ENCODE results near the gene ZNF212. TPM values are rescaled to one million over a fixed set of nuclear protein-coding genes. Genes with fewer than 3 reads are reported as not detected.

Gene ZNF212
- total and polyA plus RNA-seq, 9 of the 15 experiments (the other 6 are each of a cell fraction or from before 2014, with no cell fraction given) = 1.8 to 21.4 (median 7.2) TPM

DNA sequence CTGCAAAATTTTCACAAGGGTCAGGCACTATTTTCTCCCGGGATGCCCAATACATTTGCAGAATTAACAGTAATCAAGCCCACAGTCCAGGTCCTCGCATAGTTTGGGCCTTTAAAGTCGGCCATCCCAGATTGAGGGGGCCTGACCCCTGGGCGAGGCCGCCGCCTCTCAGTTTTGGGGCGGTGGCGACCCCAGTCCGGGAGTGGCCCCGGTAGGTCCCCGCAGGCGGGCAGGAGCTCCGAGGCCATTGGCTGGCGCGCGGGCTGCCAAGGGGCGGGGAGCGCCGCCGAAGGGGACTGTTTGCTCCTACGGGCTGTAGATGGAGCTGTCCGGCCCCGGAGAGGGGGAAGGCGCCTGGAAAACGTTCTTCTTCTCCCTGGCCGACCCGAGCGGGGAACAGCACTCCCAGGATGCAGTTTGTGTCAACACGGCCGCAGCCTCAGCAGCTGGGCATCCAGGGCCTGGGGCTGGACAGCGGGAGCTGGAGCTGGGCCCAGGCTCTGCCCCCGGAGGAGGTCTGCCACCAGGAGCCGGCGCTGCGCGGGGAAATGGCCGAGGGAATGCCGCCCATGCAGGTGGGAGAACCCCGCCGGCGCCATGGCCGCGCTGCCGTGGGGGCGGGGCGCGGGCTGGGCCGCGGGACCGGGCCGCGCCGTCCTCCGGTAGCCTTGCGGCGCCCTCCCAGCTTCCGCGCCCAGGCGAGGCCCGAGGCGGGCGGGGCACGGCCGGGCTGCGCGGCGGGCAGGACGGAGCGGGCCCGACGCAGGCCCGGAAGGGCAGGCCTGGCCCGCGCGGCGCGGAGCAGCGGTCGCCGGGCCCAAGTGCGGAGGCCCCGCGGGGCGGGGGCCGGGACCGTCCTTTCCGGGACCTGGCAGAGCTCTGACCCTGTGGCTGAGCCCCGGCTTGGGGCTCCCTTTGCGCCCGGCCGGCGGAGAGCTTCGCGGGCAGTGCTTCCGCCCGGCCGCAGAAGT is 44.0 kb upstream of the ZNF212 start, which contains the start of gene ZNF282:
Gene ZNF282, plus strand, starts transcription at position 367 of the 971 bp plus-strand sequence. Its CDS starts 44 bp downstream, at position 411.
- H3K4me1 ChIP-seq (replicated peaks in 1 of 2; ENCODE audit: control insufficient read depth in 2 of 2, insufficient read depth in 2 of 2, low read length in 2 of 2) = peaks cover 14 to 31% of the 10 kb centered on the region in 2 experiments; a peak in 4 of 5 replicates
- no peaks in the 10 kb centered on the region for H3K9me1 ChIP-seq (ENCODE audit: control insufficient read depth, insufficient read depth, low read length)
- H3K9me3 ChIP-seq (replicated peaks; ENCODE audit: control insufficient read depth, insufficient read depth, low read depth, low read length) = no peaks in the 10 kb centered on the region
- DNase-seq (ENCODE audit: extremely low read depth in 1 of 4, low spot score in 3 of 4) (peak; percentile 95 to 98 (median 98)), ATAC-seq (peak; percentile 97), FAIRE-seq (peak; percentile 86)
- POLR2A ChIA-PET = interaction anchor here (0.5 to 2.7 kb wide), 19 partner anchors 9 to 1585 kb away, joined by 3 to 18 read pairs (median 4); partner anchors contain the start of gene ZNF398
- H3K27me3 ChIP-seq (ENCODE audit: control insufficient read depth in 2 of 2, insufficient read depth in 2 of 2, low read length in 2 of 2) = no peaks in the 10 kb centered on the region
- peak within 1 kb of the TSS; percentile 99 for H3K4me3 ChIP-seq
- in situ Hi-C loops (cut with MboI) (no loop called here), intact Hi-C loops (cut with micrococcal nuclease) (loop anchor here (5.0 kb wide), 4 partner anchors 68 to 302 kb away; partner anchors contain the start of genes ZNF425, ZNF746 and ZNF786)
- H3K27ac ChIP-seq (ENCODE audit: extremely low read depth, low read depth, low read length) = peak within 1 kb of the TSS; percentile 88
- H3K36me3 ChIP-seq (ENCODE audit: control insufficient read depth, insufficient read depth, low read length) = peaks cover 35% of the 10 kb centered on the region
- CTCF ChIA-PET (ENCODE audit: low intra/inter-chr PET ratio) = interaction anchor here (0.6 to 1.2 kb wide), 2 partner anchors 18 to 546 kb away, joined by 3 to 4 read pairs; no protein-coding TSS in a partner anchor
- peak within 1 kb of the TSS; percentile 89 to 99 for H3K9ac ChIP-seq (ENCODE audit: insufficient read depth in 1 of 2, low read depth in 2 of 2, low read length in 2 of 2)
- peak within 1 kb of the TSS; percentile 93 for H3K4me2 ChIP-seq (ENCODE audit: insufficient read depth, low read length)
- H2AFZ ChIP-seq (ENCODE audit: low read depth, low read length) = peak within 1 kb of the TSS; percentile 97
- peaks cover 47% of the 10 kb centered on the region for H3K79me2 ChIP-seq (ENCODE audit: control insufficient read depth, insufficient read depth, low read length)
- H4K20me1 ChIP-seq (replicated peaks; ENCODE audit: control insufficient read depth, insufficient read depth, low read length) = peaks cover 6% of the 10 kb centered on the region; the same call in 1 of the 2 replicates
- 2% methylated on average over 94 of the region's 97 CpGs for WGBS (ENCODE audit: insufficient coverage, low coverage, missing lambda C conversion rate)
- BruUV-seq (replicated peaks) = no TSS peak
- TF ChIP-seq MYNN (IDR thresholded peaks at IDR 0.05) (peak; percentile 82), MYNN (CRISPR knock-in tag; IDR thresholded peaks at IDR 0.05) (no peak), HDAC2 (IDR thresholded peaks at IDR 0.05) (peak; percentile 71; the same call in 1 of the 2 replicates), ZNF146 (CRISPR knock-in tag; IDR thresholded peaks at IDR 0.05; ENCODE audit: unreplicated experiment) (no peak), ZNF695 (CRISPR knock-in tag; IDR thresholded peaks at IDR 0.05) (no peak), MYBL2 (IDR thresholded peaks at IDR 0.05; ENCODE audit: low read depth) (no peak), MYBL2 (CRISPR knock-in tag; IDR thresholded peaks at IDR 0.05; ENCODE audit: borderline replicate concordance) (no peak), CREB3L1 (IDR thresholded peaks at IDR 0.05; ENCODE audit: borderline replicate concordance, low read depth) (peak; percentile 65; the same call in 1 of the 2 replicates), ZNF76 (CRISPR knock-in tag; IDR thresholded peaks at IDR 0.05; ENCODE audit: borderline replicate concordance) (no peak), POLR3A (IDR thresholded peaks at IDR 0.05; ENCODE audit: borderline replicate concordance, extremely low read depth, insufficient read depth, insufficient read length) (no peak), RBM25 (IDR thresholded peaks at IDR 0.05; ENCODE audit: low read depth, low read length, severe bottlenecking) (no peak), SRSF1 (IDR thresholded peaks at IDR 0.05; ENCODE audit: low read depth, low read length) (peak; percentile 37; the same call in 1 of the 2 replicates), SAP30 (IDR thresholded peaks at IDR 0.05; ENCODE audit: borderline replicate concordance, insufficient read depth, low read depth, low read length, poor library complexity, severe bottlenecking) (peak; percentile 95), HCFC1 (IDR thresholded peaks at IDR 0.05; ENCODE audit: low read depth, low read length) (peak; percentile 71), RNF2 (IDR thresholded peaks at IDR 0.05) (peak; percentile 75; the same call in 1 of the 2 replicates)
- TF ChIP-seq, protein P1, sequence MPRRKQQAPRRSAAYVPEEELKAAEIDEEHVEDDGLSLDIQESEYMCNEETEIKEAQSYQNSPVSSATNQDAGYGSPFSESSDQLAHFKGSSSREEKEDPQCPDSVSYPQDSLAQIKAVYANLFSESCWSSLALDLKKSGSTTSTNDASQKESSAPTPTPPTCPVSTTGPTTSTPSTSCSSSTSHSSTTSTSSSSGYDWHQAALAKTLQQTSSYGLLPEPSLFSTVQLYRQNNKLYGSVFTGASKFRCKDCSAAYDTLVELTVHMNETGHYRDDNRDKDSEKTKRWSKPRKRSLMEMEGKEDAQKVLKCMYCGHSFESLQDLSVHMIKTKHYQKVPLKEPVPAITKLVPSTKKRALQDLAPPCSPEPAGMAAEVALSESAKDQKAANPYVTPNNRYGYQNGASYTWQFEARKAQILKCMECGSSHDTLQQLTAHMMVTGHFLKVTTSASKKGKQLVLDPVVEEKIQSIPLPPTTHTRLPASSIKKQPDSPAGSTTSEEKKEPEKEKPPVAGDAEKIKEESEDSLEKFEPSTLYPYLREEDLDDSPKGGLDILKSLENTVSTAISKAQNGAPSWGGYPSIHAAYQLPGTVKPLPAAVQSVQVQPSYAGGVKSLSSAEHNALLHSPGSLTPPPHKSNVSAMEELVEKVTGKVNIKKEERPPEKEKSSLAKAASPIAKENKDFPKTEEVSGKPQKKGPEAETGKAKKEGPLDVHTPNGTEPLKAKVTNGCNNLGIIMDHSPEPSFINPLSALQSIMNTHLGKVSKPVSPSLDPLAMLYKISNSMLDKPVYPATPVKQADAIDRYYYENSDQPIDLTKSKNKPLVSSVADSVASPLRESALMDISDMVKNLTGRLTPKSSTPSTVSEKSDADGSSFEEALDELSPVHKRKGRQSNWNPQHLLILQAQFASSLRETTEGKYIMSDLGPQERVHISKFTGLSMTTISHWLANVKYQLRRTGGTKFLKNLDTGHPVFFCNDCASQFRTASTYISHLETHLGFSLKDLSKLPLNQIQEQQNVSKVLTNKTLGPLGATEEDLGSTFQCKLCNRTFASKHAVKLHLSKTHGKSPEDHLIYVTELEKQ (CRISPR knock-in tag; IDR thresholded peaks at IDR 0.05) = no peak

Measured in K562 (cell line).